Esophagus (tissue), 2 donors: ENCODE results near the gene APIP. TPM values are rescaled to one million over a fixed set of nuclear protein-coding genes. Genes with fewer than 3 reads are reported as not detected.
A peak's percentile ranks its signal among the peaks of the same experiment; 100 is the strongest.

ENCODE experiments used
- H3K27ac ChIP-seq, 2 donors: one replicate each; pipeline ENCODE4 v1.5.1; 2013; ENCODE audit warnings: low read depth in 2 of 2, mild to moderate bottlenecking in 2 of 2, inconsistent platforms in 1 of 2, low read length in 1 of 2, moderate library complexity in 1 of 2
- H3K27me3 ChIP-seq, 2 donors: one replicate each; pipeline ENCODE4 v1.6.1; 2013; ENCODE audit warnings: low read length in 2 of 2, control low read depth in 1 of 2, mild to moderate bottlenecking in 1 of 2; ENCODE audit not compliant: insufficient read depth in 2 of 2, control insufficient read depth in 1 of 2
- H3K36me3 ChIP-seq, 2 donors: one replicate each; pipeline ENCODE4 v1.6.1; 2013; ENCODE audit warnings: low read length in 1 of 2; ENCODE audit not compliant: control insufficient read depth in 2 of 2, insufficient read depth in 2 of 2
- H3K4me1 ChIP-seq, 2 donors: one replicate each; pipeline ENCODE4 v1.6.1; 2013; ENCODE audit warnings: low read length in 1 of 2; ENCODE audit not compliant: control insufficient read depth in 2 of 2, insufficient read depth in 2 of 2
- H3K4me3 ChIP-seq, 2 donors: one replicate each; pipeline ENCODE4 v1.5.1; 2013; ENCODE audit warnings: low read length in 2 of 2, mild to moderate bottlenecking in 2 of 2, low read depth in 1 of 2, moderate library complexity in 1 of 2
- H3K9me3 ChIP-seq, 2 donors: one replicate each; pipeline ENCODE4 v1.6.1; 2013; ENCODE audit warnings: mild to moderate bottlenecking in 2 of 2, low read depth in 1 of 2, low read length in 1 of 2, moderate library complexity in 1 of 2; ENCODE audit not compliant: control insufficient read depth in 2 of 2, insufficient read depth in 1 of 2
- WGBS, 2 donors: extraction: QIAGEN DNeasy Blood & Tissue Kit; methylation state at CpG; one replicate each; pipeline ENCODE4 v1.1.7; 2013; 5-methylcytosine and 5-hydroxymethylcytosine counted together
- polyA plus RNA-seq, 2 donors: library from polyadenylated mRNA; stranded (reverse); fragments of 200-250 nt; gene quantifications; one replicate each; pipeline ENCODE4 v1.2.3, GENCODE V29; 2013
- donor health status: healthy with polysubstance abuse.
- donor health status: Bipolar disorder and iron deficiency.

The APIP gene, protein sequence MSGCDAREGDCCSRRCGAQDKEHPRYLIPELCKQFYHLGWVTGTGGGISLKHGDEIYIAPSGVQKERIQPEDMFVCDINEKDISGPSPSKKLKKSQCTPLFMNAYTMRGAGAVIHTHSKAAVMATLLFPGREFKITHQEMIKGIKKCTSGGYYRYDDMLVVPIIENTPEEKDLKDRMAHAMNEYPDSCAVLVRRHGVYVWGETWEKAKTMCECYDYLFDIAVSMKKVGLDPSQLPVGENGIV
- 10 to 100 TPM in 1 of 2 donors, 1 to 10 TPM in 1; 8.5 to 12.5 TPM for polyA plus RNA-seq

- Histone ChIP-seq H3K9me3 (no peaks in the 10 kb centered on the region), H3K4me1 (no peaks in the 10 kb centered on the region), H3K27ac (peak within 1 kb of the TSS; percentile 92 to 95), H3K4me3 (peak within 1 kb of the TSS; percentile 88 to 99), H3K36me3 (no peaks in the 10 kb centered on the region), H3K27me3 (no peaks in the 10 kb centered on the region)
- WGBS, 2 donors: 0 to 1% methylated on average over 79 of the region's 79 CpGs
These were observed at the start of gene APIP, which contains the start of gene PDHX for GRCh38 chr11:34916015-34916842. APIP (minus strand) TSS chr11:34916379; CDS start chr11:34916284, 95 bp downstream. PDHX (plus strand) TSS chr11:34916618; CDS start chr11:34916656, 38 bp downstream.

DNA sequence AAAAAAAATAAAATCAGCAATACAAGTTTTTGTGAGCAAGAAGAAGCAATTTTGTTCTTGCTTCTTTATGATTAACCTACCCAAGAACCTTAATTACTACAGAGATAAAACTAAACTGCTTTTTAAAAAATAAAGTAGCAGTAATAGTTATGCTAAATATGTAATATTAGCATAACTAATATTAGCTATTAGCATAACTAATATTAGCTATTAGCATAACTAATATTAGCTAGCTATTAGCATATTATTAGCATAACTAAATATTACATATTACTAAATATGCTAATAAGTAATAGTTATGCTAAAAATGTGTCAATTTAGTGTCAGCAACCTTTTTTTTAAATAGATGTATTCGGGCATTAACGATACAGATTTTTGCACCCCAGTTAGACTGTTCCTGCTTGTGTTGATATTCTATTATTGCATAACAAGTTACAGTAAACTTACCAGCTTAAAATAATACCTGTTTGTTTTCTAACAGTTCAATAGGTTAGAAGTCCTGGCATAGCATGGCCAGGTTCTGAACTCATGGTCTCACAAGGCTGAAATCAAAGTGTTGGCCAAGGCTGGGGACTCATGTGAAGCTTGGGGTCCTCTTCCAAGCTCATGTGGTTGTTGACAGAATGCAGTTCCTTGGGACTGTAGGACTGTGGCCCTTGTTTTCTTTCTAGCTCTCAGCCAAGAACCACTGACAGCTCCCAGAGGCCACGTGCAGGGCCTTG, 48.6 kb upstream of the APIP start:
- H3K9me3 ChIP-seq: no peaks in the 10 kb centered on the region
- H3K4me1 ChIP-seq: no peaks in the 10 kb centered on the region
- no peak overlapping the region for H3K27ac ChIP-seq
- no peaks in the 10 kb centered on the region for H3K27me3 ChIP-seq
- no peak overlapping the region for H3K4me3 ChIP-seq
- WGBS, 2 donors: 65 to 70% methylated on average over 3 of the region's 3 CpGs
- H3K36me3 ChIP-seq: no peaks in the 10 kb centered on the region

GRCh38 chr11:34963351-34963750, 47.2 kb upstream of the APIP start:
- Histone ChIP-seq H3K36me3 (no peaks in the 10 kb centered on the region), H3K9me3 (no peaks in the 10 kb centered on the region), H3K27me3 (no peaks in the 10 kb centered on the region), H3K4me1 (no peaks in the 10 kb centered on the region), H3K4me3 (no peak overlapping the region), H3K27ac (no peak overlapping the region)
- WGBS, 2 donors: 96 to 98% methylated on average over 5 of the region's 5 CpGs

- Histone ChIP-seq H3K4me1 (no peaks in the 10 kb centered on the region), H3K36me3 (no peaks in the 10 kb centered on the region), H3K27me3 (no peaks in the 10 kb centered on the region), H3K4me3 (no peak overlapping the region), H3K9me3 (no peaks in the 10 kb centered on the region), H3K27ac (no peak overlapping the region)
These were observed 45.9 kb upstream of the APIP start for GRCh38 chr11:34962034-34962433.

GRCh38 chr11:34960277-34960676, 44.1 kb upstream of the APIP start:
- no peak overlapping the region for H3K27ac ChIP-seq
- H3K9me3 ChIP-seq: no peaks in the 10 kb centered on the region
- no peaks in the 10 kb centered on the region for H3K36me3 ChIP-seq
- WGBS, 2 donors: 46 to 60% methylated on average over 4 of the region's 4 CpGs
- H3K4me3 ChIP-seq: no peak overlapping the region
- H3K4me1 ChIP-seq: no peaks in the 10 kb centered on the region
- H3K27me3 ChIP-seq: no peaks in the 10 kb centered on the region

- 93 to 94% methylated on average over 1 of the region's 1 CpG for WGBS, 2 donors
- H3K9me3 ChIP-seq: no peaks in the 10 kb centered on the region
- no peaks in the 10 kb centered on the region for H3K27me3 ChIP-seq
- no peaks in the 10 kb centered on the region for H3K4me1 ChIP-seq
- no peaks in the 10 kb centered on the region for H3K36me3 ChIP-seq
- no peak overlapping the region for H3K27ac ChIP-seq
- H3K4me3 ChIP-seq: no peak overlapping the region
These were observed 43.6 kb upstream of the APIP start for GRCh38 chr11:34959770-34960169.

- Histone ChIP-seq H3K4me3 (no peak overlapping the region), H3K36me3 (no peaks in the 10 kb centered on the region), H3K27ac (no peak overlapping the region), H3K9me3 (no peaks in the 10 kb centered on the region), H3K27me3 (no peaks in the 10 kb centered on the region), H3K4me1 (no peaks in the 10 kb centered on the region)
- 97 to 98% methylated on average over 3 of the region's 3 CpGs for WGBS, 2 donors
These were observed 41.4 kb upstream of the APIP start for GRCh38 chr11:34957606-34958005.

DNA sequence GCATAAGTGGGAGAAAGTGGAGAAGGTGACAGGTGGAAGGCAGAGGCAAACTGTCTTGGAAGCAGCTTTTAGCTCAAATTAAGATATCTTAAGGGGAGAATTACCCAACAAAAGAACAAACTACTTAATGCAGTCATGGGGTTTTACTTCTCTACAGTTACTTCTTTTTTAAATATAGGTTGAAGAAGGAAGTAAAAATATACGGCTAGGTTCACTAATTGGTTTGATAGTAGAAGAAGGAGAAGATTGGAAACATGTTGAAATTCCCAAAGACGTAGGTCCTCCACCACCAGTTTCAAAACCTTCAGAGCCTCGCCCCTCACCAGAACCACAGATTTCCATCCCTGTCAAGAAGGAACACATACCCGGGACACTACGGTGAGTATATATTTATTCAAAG, 41.0 kb upstream of the APIP start:
- Histone ChIP-seq H3K27ac (no peak overlapping the region), H3K27me3 (no peaks in the 10 kb centered on the region), H3K4me3 (no peak overlapping the region), H3K36me3 (no peaks in the 10 kb centered on the region), H3K9me3 (no peaks in the 10 kb centered on the region), H3K4me1 (no peaks in the 10 kb centered on the region)
- WGBS, 2 donors: 97% methylated on average over 5 of the region's 5 CpGs

GRCh38 chr11:34953955-34954354, 37.8 kb upstream of the APIP start:
- H3K27me3 ChIP-seq: no peaks in the 10 kb centered on the region
- H3K9me3 ChIP-seq: no peaks in the 10 kb centered on the region
- no peaks in the 10 kb centered on the region for H3K36me3 ChIP-seq
- H3K27ac ChIP-seq: no peak overlapping the region
- H3K4me3 ChIP-seq: no peak overlapping the region
- no peaks in the 10 kb centered on the region for H3K4me1 ChIP-seq
- 79 to 89% methylated on average over 1 of the region's 1 CpG for WGBS, 2 donors
